ENCODE measurements around the gene MAP2K3. TPM values are rescaled to one million over a fixed set of nuclear protein-coding genes. Genes with fewer than 3 reads are reported as not detected.

The MAP2K3 gene
- total and polyA plus RNA-seq, 2 of the 8 experiments (the other 6 are each of a cell fraction or from before 2014, with no cell fraction given): 16.9 to 33.5 TPM

DNA sequence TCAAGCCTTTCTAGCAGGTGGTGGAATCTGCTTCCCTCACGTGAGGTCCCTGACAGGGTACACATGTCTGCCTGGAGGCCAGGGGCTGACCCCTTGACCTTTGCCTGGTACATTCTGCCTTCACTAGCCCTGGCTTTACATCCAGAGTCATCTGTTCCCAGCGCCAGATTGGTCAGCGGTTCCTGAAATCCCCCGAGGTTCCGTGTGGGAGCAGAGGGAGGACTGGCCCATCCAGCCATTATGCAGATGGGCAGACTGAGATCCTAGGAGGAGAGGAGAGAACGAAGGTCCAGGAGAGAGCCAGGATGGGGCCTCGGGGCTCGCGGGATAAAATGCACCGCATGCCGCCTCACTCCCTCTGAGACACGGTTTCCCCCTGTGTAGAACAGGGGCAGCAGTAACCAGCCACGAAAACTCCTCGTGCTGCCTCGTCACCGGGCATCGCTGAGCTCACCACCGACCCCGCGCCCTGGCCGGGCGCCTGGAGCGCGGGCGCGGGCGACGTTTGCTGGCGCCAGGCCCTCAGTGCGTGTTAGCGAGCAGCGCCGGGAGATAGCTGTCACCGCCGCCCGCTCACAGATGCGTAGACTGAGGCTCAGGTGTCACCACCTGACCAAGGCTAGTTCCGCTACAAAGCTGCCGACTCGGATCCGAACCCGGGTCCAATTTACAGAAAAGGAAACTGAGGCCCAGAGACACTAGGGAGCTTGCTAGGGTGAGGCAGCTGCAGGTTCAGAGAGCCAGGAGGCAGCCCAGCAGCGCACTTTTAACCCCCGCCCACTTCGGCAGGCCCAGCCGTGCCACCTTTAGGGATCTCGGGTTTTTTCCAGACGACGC, 811 bp upstream of the MAP2K3 start:
- 31% methylated on average over 48 of the region's 49 CpGs; no CpG with 5 or more reads in 1 of the 2 experiments for WGBS, 2 experiments (ENCODE audit: extremely low coverage in 1 of 2, insufficient coverage in 1 of 2, insufficient read length in 1 of 2, insufficient replicate concordance in 2 of 2, low coverage in 1 of 2, low lambda C conversion rate in 2 of 2, missing lambda C conversion rate in 1 of 2)
- peak overlapping the region; percentile 68 to 77 for H3K4me2 ChIP-seq (ENCODE audit: insufficient read depth in 1 of 2, low read depth in 2 of 2, low read length in 2 of 2)
- no peak overlapping the region for H3K18ac ChIP-seq (ENCODE audit: extremely low read depth, low read length)
- peaks cover 9 to 25% (median 18%) of the 10 kb centered on the region in 4 experiments for H3K27me3 ChIP-seq (replicated peaks in 1 of 4; ENCODE audit: control insufficient read depth in 3 of 4, extremely low read depth in 1 of 4, insufficient read depth in 3 of 4, low read length in 3 of 4)
- H4K91ac ChIP-seq (replicated peaks; ENCODE audit: insufficient read length, low read length): no peak overlapping the region
- H3K9me3 ChIP-seq (ENCODE audit: insufficient read depth in 2 of 2, low read depth in 1 of 2, low read length in 1 of 2): no peaks in the 10 kb centered on the region
- no peak overlapping the region for H2BK12ac ChIP-seq (ENCODE audit: low read depth, low read length)
- no peak overlapping the region for H3K27ac ChIP-seq (ENCODE audit: low read depth, low read length)
- no peak overlapping the region for H3K4ac ChIP-seq (replicated peaks; ENCODE audit: insufficient read length, low read depth, low read length)
- peak overlapping the region; percentile 24 to 81 (median 34); a peak in 7 of 8 replicates for H3K4me3 ChIP-seq (ENCODE audit: extremely low read depth in 1 of 4, insufficient read depth in 2 of 4, low read depth in 3 of 4, low read length in 4 of 4)
- no peak overlapping the region for H3K56ac ChIP-seq (replicated peaks; ENCODE audit: insufficient read length, low read depth, low read length)
- peak overlapping the region; percentile 3 for H4K8ac ChIP-seq (ENCODE audit: extremely low read depth, insufficient read depth, low read length)
- H2AK5ac ChIP-seq (ENCODE audit: low read depth, low read length): no peak overlapping the region
- peaks cover 0 to 30% of the 10 kb centered on the region in 2 experiments; a peak in 2 of 4 replicates for H3K79me2 ChIP-seq (ENCODE audit: control insufficient read depth in 1 of 2, insufficient read depth in 2 of 2, low read length in 2 of 2)
- no peak overlapping the region for H3K23ac ChIP-seq (ENCODE audit: insufficient read length)
- ChIA-PET POLR2A (ENCODE audit: partially characterized antibody) (interaction anchor here (0.7 to 1.1 kb wide), 2 partner anchors 8 to 11 kb away, joined by 4 to 5 read pairs; no protein-coding TSS in a partner anchor), CTCF (ENCODE audit: partially characterized antibody) (interaction anchor here (0.7 to 1.7 kb wide), 3 partner anchors 44 to 140 kb away, joined by 3 to 5 read pairs (median 3); no protein-coding TSS in a partner anchor)
- peaks cover 0 to 19% (median 10%) of the 10 kb centered on the region in 4 experiments; a peak in 6 of 7 replicates for H3K4me1 ChIP-seq (replicated peaks in 1 of 4; ENCODE audit: control insufficient read depth in 3 of 4, insufficient read depth in 4 of 4, low read length in 3 of 4)
- no peak for DNase-seq (ENCODE audit: low read depth in 1 of 2, low spot score in 2 of 2)
- H3K23me2 ChIP-seq (ENCODE audit: low read depth, low read length): peaks cover 8% of the 10 kb centered on the region; the same call in 1 of the 2 replicates
- H4K5ac ChIP-seq (ENCODE audit: insufficient read length, low read depth, low read length): no peak overlapping the region
- no peak overlapping the region for H2BK20ac ChIP-seq (ENCODE audit: low read length)
- FAIRE-seq: no peak
- no peak overlapping the region for H2AFZ ChIP-seq (ENCODE audit: low read length)
- H2BK15ac ChIP-seq (ENCODE audit: low read length): no peak overlapping the region
- H3K79me1 ChIP-seq (ENCODE audit: low read depth, low read length): peaks cover 11% of the 10 kb centered on the region
- H3K9ac ChIP-seq (replicated peaks in 1 of 4; ENCODE audit: extremely low read depth in 1 of 4, low read depth in 3 of 4, low read length in 3 of 4): no peak overlapping the region
- H2BK5ac ChIP-seq (ENCODE audit: low read depth, low read length): no peak overlapping the region
- H2BK120ac ChIP-seq (replicated peaks; ENCODE audit: low read depth, low read length): no peak overlapping the region
- H4K20me1 ChIP-seq (replicated peaks in 1 of 2; ENCODE audit: control insufficient read depth in 1 of 2, insufficient read depth in 2 of 2, low read length in 2 of 2): peaks cover 0 to 2% of the 10 kb centered on the region in 2 experiments
- no peaks in the 10 kb centered on the region for H3K36me3 ChIP-seq (ENCODE audit: control insufficient read depth in 2 of 4, insufficient read depth in 4 of 4, low read length in 3 of 4)
- no peak overlapping the region for H3K14ac ChIP-seq (ENCODE audit: insufficient read length)
- no peak for TF ChIP-seq SP1 (IDR thresholded peaks at IDR 0.05; ENCODE audit: low read depth, low read length)
- no peak for TF ChIP-seq NANOG (IDR thresholded peaks at IDR 0.05; ENCODE audit: insufficient read depth, low read depth, low read length, poor library complexity, severe bottlenecking)
- no peak for TF ChIP-seq RFX5 (IDR thresholded peaks at IDR 0.05; ENCODE audit: borderline replicate concordance, low read depth, low read length)
- TF ChIP-seq YY1 (IDR thresholded peaks at IDR 0.05; ENCODE audit: low read depth, low read length): no peak
- TF ChIP-seq CREB1 (IDR thresholded peaks at IDR 0.05): 0 out of 2 replicates have a peak, but pooled peaks have one; percentile 11
- no peak for TF ChIP-seq EP300 (IDR thresholded peaks at IDR 0.05; ENCODE audit: borderline replicate concordance in 1 of 2, low read depth in 2 of 2, low read length in 2 of 2)
- TF ChIP-seq SIX5 (IDR thresholded peaks at IDR 0.05; ENCODE audit: low read depth, low read length): no peak
- no peak for TF ChIP-seq HDAC6 (IDR thresholded peaks at IDR 0.05; ENCODE audit: low read depth, low read length)
- TF ChIP-seq TAF7 (optimal IDR thresholded peaks at IDR 0.05; ENCODE audit: borderline replicate concordance, low read depth, low read length): no peak
- no peak for TF ChIP-seq KDM5A (IDR thresholded peaks at IDR 0.05; ENCODE audit: low read length)
- peak; percentile 46 for TF ChIP-seq KDM4A (IDR thresholded peaks at IDR 0.05; ENCODE audit: low read depth, low read length, severe bottlenecking)
- no peak for TF ChIP-seq GTF2F1 (IDR thresholded peaks at IDR 0.05; ENCODE audit: borderline replicate concordance, low read depth, low read length)
